T-cell (primary cell): ENCODE results near the gene TNNI3. TPM values are rescaled to one million over a fixed set of nuclear protein-coding genes. Genes with fewer than 3 reads are reported as not detected.
A peak's percentile ranks its signal among the peaks of the same experiment; 100 is the strongest.

Experiments used
- ATAC-seq, 4 experiments: fragments of 200-7000 bp in 3 of 4; fragments of 150-1000 bp in 1 of 4; cut with Tn5 transposase; replicated peaks in 1 of 4; 1 replicate in 3 of 4; 2 replicates in 1 of 4; pipeline ENCODE4 v1.10.0; 2021; ENCODE audit warnings: moderate library complexity in 3 of 4, mild to moderate bottlenecking in 2 of 4, moderate number of reproducible peaks in 1 of 4
- CTCF ChIA-PET, 2 donors: fragments of 300-600 bp; sonication (Branson Sonifier 250); formaldehyde crosslinking; loops; one replicate each; lab custom pipeline; 2022; ENCODE audit warnings: antibody characterized with exemption in 2 of 2; lab: Charles Lee
- POLR2A ChIA-PET, 2 donors: fragments of 300-600 bp; sonication (Branson Sonifier 250); formaldehyde crosslinking; loops; one replicate each; lab custom pipeline; 2022; ENCODE audit warnings: antibody characterized with exemption in 2 of 2; lab: Charles Lee
- DNase-seq, 35 experiments: peaks; one replicate each; pipeline versions ENCODE4 v3.0.0 to v3.0.0-alpha.2; 2013 to 2023
- H3K27ac ChIP-seq: one replicate; pipeline ENCODE4 v1.5.1; 2013; ENCODE audit warnings: low read length
- H3K27me3 ChIP-seq, 2 experiments: replicated peaks in 1 of 2; 1 replicate in 1 of 2; 2 replicates in 1 of 2; pipeline versions ENCODE4 v1.6.1 to v1.7.0; 2013; ENCODE audit warnings: low read length in 1 of 2, mixed read lengths in 1 of 2; ENCODE audit not compliant: control insufficient read depth in 2 of 2, insufficient read depth in 2 of 2; ENCODE audit errors: extremely low read depth in 1 of 2
- H3K36me3 ChIP-seq, 2 donors: 1 replicate in 1 of 2; 2 replicates in 1 of 2; pipeline versions ENCODE4 v1.6.1 to v1.7.0; 2013; ENCODE audit warnings: low read length in 1 of 2; ENCODE audit not compliant: control insufficient read depth in 2 of 2, insufficient read depth in 1 of 2; ENCODE audit errors: extremely low read depth in 1 of 2
- H3K4me1 ChIP-seq, 2 experiments: 1 replicate in 1 of 2; 2 replicates in 1 of 2; pipeline versions ENCODE4 v1.6.1 to v1.7.0; 2013; ENCODE audit warnings: low read length in 2 of 2, mixed read lengths in 1 of 2; ENCODE audit not compliant: insufficient read depth in 2 of 2, control insufficient read depth in 1 of 2; ENCODE audit errors: extremely low read depth in 1 of 2
- H3K4me3 ChIP-seq, 2 donors: 1 replicate in 1 of 2; 2 replicates in 1 of 2; pipeline versions ENCODE4 v1.5.1 to v1.7.0; 2013; ENCODE audit warnings: mild to moderate bottlenecking in 2 of 2, low read length in 1 of 2, moderate library complexity in 1 of 2; ENCODE audit not compliant: control insufficient read depth in 1 of 2; ENCODE audit errors: extremely low read depth in 1 of 2
- H3K9me3 ChIP-seq: 2 replicates; pipeline ENCODE4 v1.7.0; 2013
- H3K27ac Mint-ChIP-seq, 2 donors: one replicate each; pipeline ENCODE4 v1.8.0; 2020 to 2021; ENCODE audit warnings: mild to moderate bottlenecking in 2 of 2, mixed read lengths in 2 of 2
- H3K27me3 Mint-ChIP-seq, 2 donors: one replicate each; pipeline ENCODE4 v1.8.0; 2021 to 2022; ENCODE audit warnings: mixed read lengths in 2 of 2
- H3K36me3 Mint-ChIP-seq: one replicate; pipeline ENCODE4 v1.8.0; 2021; ENCODE audit warnings: mixed read lengths
- H3K4me1 Mint-ChIP-seq, 3 donors: one replicate each; pipeline ENCODE4 v1.8.0; 2020 to 2022; ENCODE audit warnings: mixed read lengths in 3 of 3, mild to moderate bottlenecking in 1 of 3
- H3K4me3 Mint-ChIP-seq, 3 donors: one replicate each; pipeline ENCODE4 v1.8.0; 2020 to 2022; ENCODE audit warnings: mild to moderate bottlenecking in 3 of 3, mixed read lengths in 3 of 3, moderate library complexity in 3 of 3
- H3K9me3 Mint-ChIP-seq, 3 donors: one replicate each; pipeline ENCODE4 v1.8.0; 2020 to 2022; ENCODE audit warnings: mixed read lengths in 3 of 3
- WGBS: methylation state at CpG from one replicate; pipeline ENCODE4 v1.1.5; 2013; ENCODE audit warnings: missing lambda C conversion rate; ENCODE audit not compliant: insufficient coverage; 5-methylcytosine and 5-hydroxymethylcytosine counted together
- total RNA-seq, 35 experiments: library from RNA in 6 of 35; stranded (reverse) in 6 of 35; fragments of 120-200 nt in 1 of 35; gene quantifications; one replicate each; pipeline versions ENCODE4 v1.2.1 to v1.2.4 and lab custom pipeline; 2013 to 2026

Gene TNNI3
- total RNA-seq, 5 donors from 2014 or later (not counting 1 experiment from before 2014, with no cell fraction given): not detected

DNA sequence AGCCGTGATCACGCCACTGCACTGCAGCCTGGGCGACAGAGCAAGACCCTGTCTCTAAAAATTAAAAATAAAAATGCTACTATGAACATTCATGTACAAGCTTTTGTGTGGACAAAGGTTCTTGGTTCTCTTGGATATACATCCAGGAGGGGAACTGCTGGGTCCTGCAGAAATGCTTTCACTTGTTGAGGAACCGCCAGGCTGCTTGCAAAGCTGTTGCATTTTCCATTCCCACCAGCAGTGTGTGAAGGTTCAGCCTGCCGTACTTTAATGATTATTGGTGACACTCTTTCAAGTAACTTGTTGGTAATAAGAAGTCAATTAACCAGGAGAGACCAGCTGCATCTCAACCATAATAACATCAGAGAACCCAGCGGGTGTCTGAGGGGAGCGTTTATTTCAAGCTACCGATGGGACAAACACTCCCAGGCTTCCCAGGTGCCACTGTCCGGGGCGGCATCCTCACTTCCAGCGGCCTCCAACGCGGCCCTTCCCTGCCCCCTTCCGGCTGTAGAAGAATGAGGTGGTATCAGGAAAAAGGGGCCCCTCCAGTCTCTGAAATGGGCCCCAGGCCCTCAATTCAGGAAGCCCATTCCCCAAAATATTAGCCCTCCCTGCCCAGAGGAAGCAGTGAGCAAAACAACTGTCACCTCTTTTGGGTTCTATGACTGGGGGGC lies 24.9 kb downstream of the TNNI3 start:
- Histone ChIP-seq H3K4me3 (no peak overlapping the region), H3K9me3 (no peaks in the 10 kb centered on the region), H3K27ac (no peak overlapping the region), H3K36me3 (no peaks in the 10 kb centered on the region), H3K4me1 (no peaks in the 10 kb centered on the region), H3K27me3 (peaks cover 2 to 68% of the 10 kb centered on the region in 2 experiments)
- Mint-ChIP-seq H3K9me3 (no peaks in the 10 kb centered on the region), H3K27ac (no peak overlapping the region), H3K27me3 (peaks cover 35 to 63% of the 10 kb centered on the region in 2 donors), H3K4me3 (no peak overlapping the region), H3K4me1 (no peaks in the 10 kb centered on the region), H3K36me3 (no peaks in the 10 kb centered on the region)
- ATAC-seq (no peak), DNase-seq (no peak)
- CTCF ChIA-PET: interaction anchor here in 1 of 2 donors (0.6 to 0.7 kb wide), 3 partner anchors 9 to 486 kb away, joined by 3 to 5 read pairs (median 4); no protein-coding TSS in a partner anchor
- POLR2A ChIA-PET: no interaction called here
- WGBS: 40% methylated on average over 1 of the region's 14 CpGs

- H3K9me3 ChIP-seq: no peaks in the 10 kb centered on the region
These were observed 26.1 kb downstream of the TNNI3 start for GRCh38 chr19:55131421-55131820.

GRCh38 chr19:55119053-55119452 lies 38.5 kb downstream of the TNNI3 start:
- peaks cover 30 to 42% (median 41%) of the 10 kb centered on the region in 3 donors for H3K4me1 Mint-ChIP-seq
- peaks cover 12 to 15% of the 10 kb centered on the region in 2 donors for H3K27me3 Mint-ChIP-seq
- Histone ChIP-seq H3K36me3 (no peaks in the 10 kb centered on the region), H3K9me3 (no peaks in the 10 kb centered on the region), H3K4me1 (peaks cover 12 to 41% of the 10 kb centered on the region in 2 experiments), H3K27ac (no peak overlapping the region), H3K27me3 (peaks cover 2 to 8% of the 10 kb centered on the region in 2 experiments), H3K4me3 (no peak overlapping the region)
- no peaks in the 10 kb centered on the region for H3K9me3 Mint-ChIP-seq
- CTCF ChIA-PET: interaction anchor here in 1 of 2 donors (0.6 kb wide), 1 partner anchor 486 kb away, joined by 3 read pairs; no protein-coding TSS in a partner anchor
- ATAC-seq (no peak), DNase-seq (peak in 3 of 35 experiments; percentile 4 to 42 (median 6))
- WGBS: 38% methylated on average over 8 of the region's 14 CpGs
- H3K27ac Mint-ChIP-seq: peak overlapping the region; percentile 53 to 75
- POLR2A ChIA-PET: no interaction called here
- peak overlapping the region; percentile 95 to 97 (median 96) for H3K4me3 Mint-ChIP-seq
- H3K36me3 Mint-ChIP-seq: no peaks in the 10 kb centered on the region

More at GRCh38 chr19:55131421-55131820, 26.1 kb downstream of the TNNI3 start:
- Mint-ChIP-seq H3K36me3 (no peaks in the 10 kb centered on the region), H3K27me3 (peaks cover 42 to 67% of the 10 kb centered on the region in 2 donors), H3K27ac (no peak overlapping the region), H3K4me1 (no peaks in the 10 kb centered on the region), H3K9me3 (no peaks in the 10 kb centered on the region), H3K4me3 (no peak overlapping the region)
- ChIA-PET CTCF (no interaction called here), POLR2A (no interaction called here)
- H3K27ac ChIP-seq: no peak overlapping the region
- no peak for DNase-seq
- H3K4me1 ChIP-seq: no peaks in the 10 kb centered on the region
- ATAC-seq: no peak
- H3K36me3 ChIP-seq: no peaks in the 10 kb centered on the region
- peaks cover 2 to 56% of the 10 kb centered on the region in 2 experiments for H3K27me3 ChIP-seq
- no peak overlapping the region for H3K4me3 ChIP-seq
- WGBS: 96% methylated on average over 10 of the region's 16 CpGs

- Histone ChIP-seq H3K27ac (no peak overlapping the region), H3K27me3 (peaks cover 0 to 6% of the 10 kb centered on the region in 2 experiments), H3K4me3 (peak overlapping the region; percentile 58 to 94), H3K4me1 (peaks cover 12 to 44% of the 10 kb centered on the region in 2 experiments), H3K9me3 (no peaks in the 10 kb centered on the region), H3K36me3 (peaks cover 0 to 2% of the 10 kb centered on the region in 2 donors)
- H3K27ac Mint-ChIP-seq: peak overlapping the region in 1 of 2 donors; percentile 93
- H3K9me3 Mint-ChIP-seq: no peaks in the 10 kb centered on the region
- ATAC-seq (no peak), DNase-seq (peak in 1 of 35 experiments; percentile 11)
- CTCF ChIA-PET: no interaction called here
- WGBS: 49% methylated on average over 17 of the region's 22 CpGs
- H3K4me1 Mint-ChIP-seq: peaks cover 30 to 46% (median 41%) of the 10 kb centered on the region in 3 donors
- peak overlapping the region; percentile 95 to 97 (median 96) for H3K4me3 Mint-ChIP-seq
- peaks cover 6 to 10% of the 10 kb centered on the region in 2 donors for H3K27me3 Mint-ChIP-seq
- POLR2A ChIA-PET: interaction anchor here in 1 of 2 donors (0.9 kb wide), 1 partner anchor 670 kb away, joined by 5 read pairs; no protein-coding TSS in a partner anchor
- H3K36me3 Mint-ChIP-seq: no peaks in the 10 kb centered on the region
These were observed 39.0 kb downstream of the TNNI3 start for GRCh38 chr19:55118401-55118991.

DNA sequence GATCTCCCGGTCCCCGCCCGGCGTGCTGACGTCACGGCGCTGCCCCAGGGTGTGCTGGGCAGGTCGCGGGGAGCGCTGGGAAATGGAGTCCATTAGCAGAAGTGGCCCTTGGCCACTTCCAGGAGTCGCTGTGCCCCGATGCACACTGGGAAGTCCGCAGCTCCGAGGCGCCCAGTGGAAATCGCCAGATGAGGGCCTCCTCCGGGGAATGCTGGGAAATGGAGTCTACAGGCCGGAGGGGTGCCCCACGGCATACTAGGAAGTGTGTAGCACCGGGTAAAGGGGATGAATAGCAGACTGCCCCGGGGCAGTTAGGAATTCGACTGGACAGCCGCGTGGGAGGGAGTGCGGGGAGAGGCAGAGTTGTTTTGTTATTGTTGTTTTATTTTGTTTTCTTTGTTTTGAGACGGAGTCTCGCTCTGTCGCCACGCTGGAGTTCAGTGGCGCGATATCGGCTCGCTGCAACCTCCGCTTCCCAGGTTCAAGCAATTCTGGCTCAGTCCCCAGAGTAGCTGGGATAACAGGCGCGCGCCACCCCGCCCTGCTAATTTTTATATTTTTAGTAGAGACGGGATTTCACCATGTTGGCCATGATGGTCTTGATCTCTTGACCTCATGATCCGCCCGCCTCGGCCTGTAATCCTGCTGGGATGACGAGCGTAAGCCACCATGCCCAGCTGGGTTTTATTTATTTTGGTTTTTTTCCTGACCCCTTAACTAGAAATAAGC lies 39.7 kb downstream of the TNNI3 start:
- Histone ChIP-seq H3K4me1 (peaks cover 12 to 46% of the 10 kb centered on the region in 2 experiments), H3K36me3 (peaks cover 3% of the 10 kb centered on the region in 2 donors), H3K9me3 (no peaks in the 10 kb centered on the region), H3K27me3 (peaks cover 0 to 6% of the 10 kb centered on the region in 2 experiments), H3K27ac (peak overlapping the region; percentile 42), H3K4me3 (peak overlapping the region; percentile 58 to 94)
- peaks cover 30 to 46% (median 41%) of the 10 kb centered on the region in 3 donors for H3K4me1 Mint-ChIP-seq
- no peaks in the 10 kb centered on the region for H3K9me3 Mint-ChIP-seq
- WGBS: under 1% methylated on average over 35 of the region's 44 CpGs
- H3K27me3 Mint-ChIP-seq: peaks cover 0 to 3% of the 10 kb centered on the region in 2 donors
- ATAC-seq (peak; percentile 92 to 94 (median 94)), DNase-seq (peak; percentile 85 to 99 (median 92))
- H3K36me3 Mint-ChIP-seq: no peaks in the 10 kb centered on the region
- CTCF ChIA-PET: no interaction called here
- POLR2A ChIA-PET: interaction anchor here in 1 of 2 donors (0.6 to 0.9 kb wide), 2 partner anchors 517 to 669 kb away, joined by 5 read pairs; no protein-coding TSS in a partner anchor
- peak overlapping the region; percentile 82 to 93 for H3K27ac Mint-ChIP-seq
- H3K4me3 Mint-ChIP-seq: peak overlapping the region; percentile 95 to 97 (median 96)
